ENCODE results near the gene TMC7.
"Not testable (repeated sequence)": the region's sequence is repeated elsewhere in the genome, so short reads cannot be mapped to it uniquely, and the experiment has no call there.

TMC7 gene

GRCh38 chr16:18983565-18984434, at the start of gene TMC7:
Gene TMC7 (plus strand): TSS chr16:18983934. CDS start chr16:18984064, 130 bp downstream.
- peak; percentile 73 for DNase-seq

- DNase-seq: no peak
These were observed 46.9 kb upstream of the TMC7 start for GRCh38 chr16:18936727-18937340.

- DNase-seq: no peak
These were observed 46.3 kb upstream of the TMC7 start for GRCh38 chr16:18937390-18937789.

- no peak for DNase-seq
These were observed 44.7 kb upstream of the TMC7 start for GRCh38 chr16:18938986-18939385.

- DNase-seq: no peak
These were observed 42.3 kb upstream of the TMC7 start for GRCh38 chr16:18941471-18941870.

- DNase-seq: no peak
These were observed 41.7 kb upstream of the TMC7 start for GRCh38 chr16:18942061-18942460.

- no peak for DNase-seq
These were observed 40.3 kb upstream of the TMC7 start for GRCh38 chr16:18943414-18943813.

GRCh38 chr16:18945233-18945632, 38.5 kb upstream of the TMC7 start:
- no peak for DNase-seq

GRCh38 chr16:18948372-18949020, 35.2 kb upstream of the TMC7 start:
- no peak for DNase-seq

- no peak for DNase-seq
These were observed 33.1 kb upstream of the TMC7 start for GRCh38 chr16:18950469-18951185.

- no peak for DNase-seq
These were observed 30.2 kb upstream of the TMC7 start for GRCh38 chr16:18953547-18953946.

- not testable (repeated sequence) for DNase-seq
These were observed 27.7 kb upstream of the TMC7 start for GRCh38 chr16:18955874-18956580.

GRCh38 chr16:18956658-18957241, 27.0 kb upstream of the TMC7 start:
- DNase-seq: not testable (repeated sequence)

- DNase-seq: no peak
These were observed 25.1 kb upstream of the TMC7 start for GRCh38 chr16:18958621-18959029.

GRCh38 chr16:18959031-18959505, 24.7 kb upstream of the TMC7 start:
- DNase-seq: no peak

- no peak for DNase-seq
These were observed 18.2 kb upstream of the TMC7 start for GRCh38 chr16:18965555-18965954.

- DNase-seq: no peak
These were observed 16.9 kb upstream of the TMC7 start for GRCh38 chr16:18966791-18967190.

- peak; percentile 81 for DNase-seq
These were observed 14.5 kb upstream of the TMC7 start for GRCh38 chr16:18969050-18969854.

- no peak for DNase-seq
These were observed 13.9 kb upstream of the TMC7 start for GRCh38 chr16:18969855-18970240.

GRCh38 chr16:18975109-18975508, 8.6 kb upstream of the TMC7 start:
- no peak for DNase-seq

- DNase-seq: no peak
These were observed 3.8 kb upstream of the TMC7 start for GRCh38 chr16:18979936-18980335.

Measured in NCI-H1694 (cell line).